Measurements from ENCODE around the gene ARID1B.

ARID1B gene

DNA sequence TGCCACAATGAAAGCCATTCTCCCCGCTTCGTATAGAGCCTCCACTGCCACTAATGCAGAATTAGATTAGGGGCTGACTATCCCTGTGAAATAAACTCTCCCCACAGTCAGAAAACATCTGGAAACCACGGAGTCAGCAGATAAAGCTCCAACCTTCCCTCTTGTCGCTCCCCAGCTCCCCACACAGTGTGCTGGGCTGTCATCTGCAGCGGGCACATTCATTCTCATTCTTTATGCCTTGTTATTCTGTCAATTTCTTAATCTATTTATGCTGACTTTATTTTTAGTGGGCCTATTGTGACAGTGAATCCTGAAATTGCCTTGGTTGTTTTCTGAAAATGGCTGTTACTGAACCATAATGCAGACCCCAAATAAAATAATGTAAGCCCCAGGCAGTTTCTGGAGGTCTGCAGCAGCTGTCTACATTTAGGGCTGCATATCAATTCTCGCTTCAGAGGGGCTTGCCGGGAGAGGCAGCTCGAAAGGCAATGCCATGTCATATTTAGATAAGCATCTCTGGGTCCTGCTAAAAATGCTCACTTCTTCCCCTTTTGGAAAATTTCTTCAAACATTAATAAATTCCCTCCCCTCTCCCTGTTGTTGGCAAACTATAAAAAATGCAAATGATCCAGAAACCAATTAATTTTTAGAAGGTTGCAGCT, 474.5 kb downstream of the ARID1B start:
- H4K12ac ChIP-seq (ENCODE audit: low read depth, low read length): no peak overlapping the region
- no peak overlapping the region for H3K18ac ChIP-seq (ENCODE audit: low read length)
- H4K8ac ChIP-seq (ENCODE audit: low read depth, low read length): no peak overlapping the region
- H3K9ac ChIP-seq (ENCODE audit: low read length): no peak overlapping the region
- H3K23ac ChIP-seq (ENCODE audit: low read length): no peak overlapping the region
- DNase-seq: no peak
- no peak overlapping the region for H2AFZ ChIP-seq (ENCODE audit: insufficient read depth, low read length, poor library complexity)
- H3K4me3 ChIP-seq (ENCODE audit: low read depth, low read length): no peak overlapping the region
- no peaks in the 10 kb centered on the region for H3K36me3 ChIP-seq (ENCODE audit: control insufficient read depth in 1 of 2, insufficient read depth in 2 of 2, low read length in 2 of 2)
- no peak overlapping the region for H2BK120ac ChIP-seq (ENCODE audit: insufficient read depth, low read length, poor library complexity)
- H3K9me3 ChIP-seq (ENCODE audit: insufficient read depth, low read depth, low read length): no peaks in the 10 kb centered on the region
- H3K27ac ChIP-seq (ENCODE audit: low read depth, low read length): no peak overlapping the region
- H3K14ac ChIP-seq (ENCODE audit: low read length): no peak overlapping the region
- H3K79me2 ChIP-seq (ENCODE audit: control insufficient read depth, insufficient read depth, low read length, poor library complexity): no peaks in the 10 kb centered on the region
- H3K4me1 ChIP-seq (ENCODE audit: control insufficient read depth in 1 of 2, insufficient read depth in 2 of 2, low read length in 2 of 2): peaks cover 7 to 11% of the 10 kb centered on the region in 2 experiments
- H3K4me2 ChIP-seq (ENCODE audit: low read length): no peak overlapping the region
- H4K91ac ChIP-seq (ENCODE audit: low read depth, low read length): no peak overlapping the region
- H3K79me1 ChIP-seq (ENCODE audit: low read length): no peaks in the 10 kb centered on the region
- H3K4ac ChIP-seq (ENCODE audit: low read depth, low read length): no peak overlapping the region
- H2AK5ac ChIP-seq (ENCODE audit: low read length): no peak overlapping the region
- WGBS (ENCODE audit: extremely low coverage, insufficient coverage, insufficient read length): no CpG with 5 or more reads among the region's 8 CpGs
- no peak overlapping the region for H2BK12ac ChIP-seq (ENCODE audit: low read length)
- no peak overlapping the region for H2BK5ac ChIP-seq (ENCODE audit: low read depth, low read length, poor library complexity)
- no peaks in the 10 kb centered on the region for H3K27me3 ChIP-seq (ENCODE audit: insufficient read depth, low read length)

DNA sequence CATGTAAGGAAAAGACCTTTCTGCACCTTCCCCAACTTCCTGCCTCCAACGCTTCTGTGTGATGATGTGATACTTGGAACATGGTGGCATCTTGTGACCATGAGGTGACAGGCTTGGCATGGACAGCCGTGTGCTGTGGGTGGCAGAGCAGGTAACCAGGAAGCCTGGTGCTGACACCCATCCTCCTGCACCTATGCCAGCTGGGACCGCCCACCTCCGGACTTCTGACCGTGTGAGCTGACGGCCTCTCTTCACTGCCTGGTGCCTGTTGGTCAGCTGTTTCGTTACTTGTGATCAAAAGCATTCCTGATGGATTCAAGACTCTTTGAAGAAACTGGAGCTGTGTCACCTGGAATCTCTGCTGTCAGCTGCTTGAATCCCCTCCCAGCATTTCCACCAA, 475.8 kb downstream of the ARID1B start:
- Histone ChIP-seq H3K27ac (ENCODE audit: low read depth, low read length) (no peak overlapping the region), H3K79me1 (ENCODE audit: low read length) (no peaks in the 10 kb centered on the region), H3K4me3 (ENCODE audit: low read depth, low read length) (no peak overlapping the region), H2BK120ac (ENCODE audit: insufficient read depth, low read length, poor library complexity) (no peak overlapping the region), H2BK5ac (ENCODE audit: low read depth, low read length, poor library complexity) (no peak overlapping the region), H3K4ac (ENCODE audit: low read depth, low read length) (no peak overlapping the region), H3K14ac (ENCODE audit: low read length) (no peak overlapping the region), H2AK5ac (ENCODE audit: low read length) (no peak overlapping the region), H3K23ac (ENCODE audit: low read length) (no peak overlapping the region), H3K4me2 (ENCODE audit: low read length) (no peak overlapping the region), H3K9me3 (ENCODE audit: insufficient read depth, low read depth, low read length) (no peaks in the 10 kb centered on the region), H4K91ac (ENCODE audit: low read depth, low read length) (no peak overlapping the region), H3K36me3 (ENCODE audit: control insufficient read depth in 1 of 2, insufficient read depth in 2 of 2, low read length in 2 of 2) (no peaks in the 10 kb centered on the region), H3K4me1 (ENCODE audit: control insufficient read depth in 1 of 2, insufficient read depth in 2 of 2, low read length in 2 of 2) (peaks cover 7 to 11% of the 10 kb centered on the region in 2 experiments), H2AFZ (ENCODE audit: insufficient read depth, low read length, poor library complexity) (no peak overlapping the region), H3K27me3 (ENCODE audit: insufficient read depth, low read length) (no peaks in the 10 kb centered on the region), H2BK12ac (ENCODE audit: low read length) (no peak overlapping the region), H3K9ac (ENCODE audit: low read length) (no peak overlapping the region), H4K12ac (ENCODE audit: low read depth, low read length) (no peak overlapping the region), H3K18ac (ENCODE audit: low read length) (no peak overlapping the region), H3K79me2 (ENCODE audit: control insufficient read depth, insufficient read depth, low read length, poor library complexity) (no peaks in the 10 kb centered on the region), H4K8ac (ENCODE audit: low read depth, low read length) (no peak overlapping the region)
- no peak for DNase-seq
- no CpG with 5 or more reads among the region's 7 CpGs for WGBS (ENCODE audit: extremely low coverage, insufficient coverage, insufficient read length)

DNA sequence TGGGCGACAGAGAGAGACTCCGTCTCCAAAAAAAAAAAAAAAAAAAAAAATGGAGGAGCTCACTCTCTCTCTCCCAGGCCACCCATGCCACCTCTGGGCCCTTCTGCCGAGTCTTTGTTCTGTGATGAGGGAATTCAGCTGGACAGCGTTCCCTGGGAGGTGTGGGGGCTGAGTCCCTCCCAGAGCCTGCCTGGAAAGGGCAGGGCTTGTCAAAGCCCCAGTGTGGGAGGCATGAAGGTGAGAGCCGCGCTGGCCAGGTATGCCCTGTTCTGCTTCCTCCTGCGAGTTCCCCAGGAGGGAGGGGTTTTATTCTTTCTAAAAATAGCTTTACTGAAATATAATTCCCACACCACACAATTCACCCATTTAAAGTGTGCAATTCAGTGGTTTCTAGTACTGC, 476.5 kb downstream of the ARID1B start:
- Histone ChIP-seq H3K9ac (ENCODE audit: low read length) (no peak overlapping the region), H2BK5ac (ENCODE audit: low read depth, low read length, poor library complexity) (no peak overlapping the region), H3K79me1 (ENCODE audit: low read length) (no peaks in the 10 kb centered on the region), H3K18ac (ENCODE audit: low read length) (no peak overlapping the region), H3K27ac (ENCODE audit: low read depth, low read length) (no peak overlapping the region), H4K91ac (ENCODE audit: low read depth, low read length) (no peak overlapping the region), H3K4me3 (ENCODE audit: low read depth, low read length) (no peak overlapping the region), H2AFZ (ENCODE audit: insufficient read depth, low read length, poor library complexity) (no peak overlapping the region), H3K27me3 (ENCODE audit: insufficient read depth, low read length) (no peaks in the 10 kb centered on the region), H3K23ac (ENCODE audit: low read length) (no peak overlapping the region), H2BK120ac (ENCODE audit: insufficient read depth, low read length, poor library complexity) (no peak overlapping the region), H2BK12ac (ENCODE audit: low read length) (no peak overlapping the region), H4K8ac (ENCODE audit: low read depth, low read length) (no peak overlapping the region), H4K12ac (ENCODE audit: low read depth, low read length) (no peak overlapping the region), H3K36me3 (ENCODE audit: control insufficient read depth in 1 of 2, insufficient read depth in 2 of 2, low read length in 2 of 2) (no peaks in the 10 kb centered on the region), H3K79me2 (ENCODE audit: control insufficient read depth, insufficient read depth, low read length, poor library complexity) (no peaks in the 10 kb centered on the region), H3K4ac (ENCODE audit: low read depth, low read length) (no peak overlapping the region), H3K4me2 (ENCODE audit: low read length) (no peak overlapping the region), H3K14ac (ENCODE audit: low read length) (no peak overlapping the region), H3K9me3 (ENCODE audit: insufficient read depth, low read depth, low read length) (no peaks in the 10 kb centered on the region), H2AK5ac (ENCODE audit: low read length) (no peak overlapping the region), H3K4me1 (ENCODE audit: control insufficient read depth in 1 of 2, insufficient read depth in 2 of 2, low read length in 2 of 2) (peaks cover 7 to 11% of the 10 kb centered on the region in 2 experiments)
- DNase-seq: no peak
- no CpG with 5 or more reads among the region's 7 CpGs for WGBS (ENCODE audit: extremely low coverage, insufficient coverage, insufficient read length)

DNA sequence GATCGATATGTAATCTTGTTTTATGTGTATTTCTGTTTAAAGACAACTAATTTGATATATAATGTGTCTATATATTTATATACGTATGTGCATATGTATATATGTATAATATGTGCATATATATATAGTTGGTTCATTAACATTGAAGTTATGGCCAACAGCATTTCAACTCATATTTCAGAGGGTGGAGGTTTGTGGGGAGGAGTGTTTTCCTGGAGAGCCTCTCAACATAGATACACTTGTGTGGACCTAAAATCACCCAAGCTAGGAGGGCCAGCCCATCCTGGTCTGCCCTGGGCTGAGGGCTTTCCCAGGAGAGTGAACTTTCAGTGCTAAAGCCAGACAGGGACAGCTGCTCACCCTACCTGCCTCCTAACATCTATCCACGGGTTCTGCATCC, 477.4 kb downstream of the ARID1B start:
- Histone ChIP-seq H4K8ac (ENCODE audit: low read depth, low read length) (no peak overlapping the region), H3K27me3 (ENCODE audit: insufficient read depth, low read length) (no peaks in the 10 kb centered on the region), H4K12ac (ENCODE audit: low read depth, low read length) (no peak overlapping the region), H3K4me3 (ENCODE audit: low read depth, low read length) (no peak overlapping the region), H3K4me2 (ENCODE audit: low read length) (no peak overlapping the region), H2AFZ (ENCODE audit: insufficient read depth, low read length, poor library complexity) (no peak overlapping the region), H3K23ac (ENCODE audit: low read length) (no peak overlapping the region), H2BK5ac (ENCODE audit: low read depth, low read length, poor library complexity) (no peak overlapping the region), H3K79me2 (ENCODE audit: control insufficient read depth, insufficient read depth, low read length, poor library complexity) (no peaks in the 10 kb centered on the region), H3K4ac (ENCODE audit: low read depth, low read length) (no peak overlapping the region), H3K14ac (ENCODE audit: low read length) (no peak overlapping the region), H3K27ac (ENCODE audit: low read depth, low read length) (no peak overlapping the region), H2AK5ac (ENCODE audit: low read length) (no peak overlapping the region), H3K9me3 (ENCODE audit: insufficient read depth, low read depth, low read length) (no peaks in the 10 kb centered on the region), H3K36me3 (ENCODE audit: control insufficient read depth in 1 of 2, insufficient read depth in 2 of 2, low read length in 2 of 2) (no peaks in the 10 kb centered on the region), H3K4me1 (ENCODE audit: control insufficient read depth in 1 of 2, insufficient read depth in 2 of 2, low read length in 2 of 2) (peaks cover 7 to 11% of the 10 kb centered on the region in 2 experiments), H3K18ac (ENCODE audit: low read length) (no peak overlapping the region), H2BK120ac (ENCODE audit: insufficient read depth, low read length, poor library complexity) (no peak overlapping the region), H3K79me1 (ENCODE audit: low read length) (no peaks in the 10 kb centered on the region), H4K91ac (ENCODE audit: low read depth, low read length) (no peak overlapping the region), H3K9ac (ENCODE audit: low read length) (no peak overlapping the region), H2BK12ac (ENCODE audit: low read length) (no peak overlapping the region)
- no peak for DNase-seq
- WGBS (ENCODE audit: extremely low coverage, insufficient coverage, insufficient read length): no CpG with 5 or more reads among the region's 3 CpGs

All from trophoblast cell (in vitro differentiated cells and primary cell).